Loucy (cell line): ENCODE measurements around the gene NIPSNAP3A.

ENCODE experiments used
- CTCF ChIP-seq: fragments of 200-600 bp; sonication (generic); conservative IDR thresholded peaks from 2 replicates; pipeline ENCODE4 v1.5.1; 2014; ENCODE audit warnings: mild to moderate bottlenecking, antibody characterized with exemption, low read length
- EZH2phosphoT487 ChIP-seq: fragments of 200-600 bp; IDR thresholded peaks from 2 replicates; pipeline ENCODE4 v1.6.1; 2018; ENCODE audit warnings: antibody characterized with exemption, mild to moderate bottlenecking, moderate library complexity, borderline replicate concordance

GRCh38 chr9:104795857-104796256 lies 48.4 kb downstream of the NIPSNAP3A start:
- no peak for TF ChIP-seq CTCF
- no peak for TF ChIP-seq EZH2phosphoT487
